NCI-H146 (cell line): ENCODE data around the gene GPALPP1.
"Not testable (repeated sequence)": the region's sequence is repeated elsewhere in the genome, so short reads cannot be mapped to it uniquely, and the experiment has no call there.

Source experiments
- DNase-seq: peaks from one replicate; lab custom pipeline; 2025; lab: John Stamatoyannopoulos, UW

The GPALPP1 gene

GRCh38 chr13:45007225-45007624 is 17.9 kb downstream of the GPALPP1 start:
- no peak for DNase-seq

- no peak for DNase-seq
Observed at GRCh38 chr13:45007823-45008222, 18.5 kb downstream of the GPALPP1 start.

GRCh38 chr13:45011198-45011597 is 21.9 kb downstream of the GPALPP1 start:
- no peak for DNase-seq

GRCh38 chr13:45015300-45015699 is 26.0 kb downstream of the GPALPP1 start:
- no peak for DNase-seq

GRCh38 chr13:45016792-45017425 is 27.6 kb downstream of the GPALPP1 start:
- no peak for DNase-seq

GRCh38 chr13:45019981-45020380 is 30.6 kb downstream of the GPALPP1 start:
- not testable (repeated sequence) for DNase-seq

- no peak for DNase-seq
Observed at GRCh38 chr13:45021250-45021649, 31.9 kb downstream of the GPALPP1 start.

GRCh38 chr13:45024847-45025246 is 35.5 kb downstream of the GPALPP1 start:
- no peak for DNase-seq

- no peak for DNase-seq
Observed at GRCh38 chr13:45034342-45034741, 45.0 kb downstream of the GPALPP1 start.

GRCh38 chr13:45036206-45036605 is 46.9 kb downstream of the GPALPP1 start:
- no peak for DNase-seq

- DNase-seq = no peak
Observed at GRCh38 chr13:45040173-45040572, 50.8 kb downstream of the GPALPP1 start.

GRCh38 chr13:45040622-45041021 is 51.3 kb downstream of the GPALPP1 start:
- DNase-seq = no peak

GRCh38 chr13:45042539-45042938 is 53.2 kb downstream of the GPALPP1 start:
- no peak for DNase-seq

- DNase-seq = no peak
Observed at GRCh38 chr13:45046445-45046844, 57.1 kb downstream of the GPALPP1 start.

- peak; percentile 73 for DNase-seq
Observed at GRCh38 chr13:45047394-45048310, 58.3 kb downstream of the GPALPP1 start.

GRCh38 chr13:45048890-45049407 is 59.6 kb downstream of the GPALPP1 start:
- DNase-seq = peak; percentile 25

- no peak for DNase-seq
Observed at GRCh38 chr13:45049478-45049877, 60.1 kb downstream of the GPALPP1 start.

- DNase-seq = no peak
Observed at GRCh38 chr13:45051315-45051714, 62.0 kb downstream of the GPALPP1 start.

- DNase-seq = no peak
Observed at GRCh38 chr13:45055198-45055901, 66.0 kb downstream of the GPALPP1 start.

GRCh38 chr13:45055902-45056648 is 66.7 kb downstream of the GPALPP1 start:
- no peak for DNase-seq

GRCh38 chr13:45060062-45060461 is 70.7 kb downstream of the GPALPP1 start:
- DNase-seq = no peak
